Measurements from ENCODE around the gene FRRS1L.

Gene FRRS1L

DNA sequence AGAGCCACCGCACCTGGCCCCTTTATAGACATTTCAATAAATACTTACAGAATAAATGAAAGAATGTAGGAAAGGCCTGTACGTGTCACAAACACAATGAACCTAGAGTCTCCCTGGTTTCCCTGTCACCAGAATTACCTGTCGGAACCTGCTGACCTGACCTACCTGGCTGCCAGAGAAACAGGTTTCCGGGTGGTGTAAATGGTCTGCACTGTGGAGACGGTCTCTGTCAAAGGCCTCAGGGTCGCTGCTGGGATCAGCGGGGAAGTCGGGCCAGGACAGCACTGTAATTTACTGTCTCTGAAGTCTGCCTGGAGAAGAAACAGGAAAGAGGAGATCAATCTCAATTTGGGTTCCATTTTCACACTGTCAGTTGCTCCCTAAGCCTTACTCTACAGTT lies 9.3 kb upstream of the FRRS1L start:
- no peak for DNase-seq (ENCODE audit: low read depth in 2 of 2)

DNA sequence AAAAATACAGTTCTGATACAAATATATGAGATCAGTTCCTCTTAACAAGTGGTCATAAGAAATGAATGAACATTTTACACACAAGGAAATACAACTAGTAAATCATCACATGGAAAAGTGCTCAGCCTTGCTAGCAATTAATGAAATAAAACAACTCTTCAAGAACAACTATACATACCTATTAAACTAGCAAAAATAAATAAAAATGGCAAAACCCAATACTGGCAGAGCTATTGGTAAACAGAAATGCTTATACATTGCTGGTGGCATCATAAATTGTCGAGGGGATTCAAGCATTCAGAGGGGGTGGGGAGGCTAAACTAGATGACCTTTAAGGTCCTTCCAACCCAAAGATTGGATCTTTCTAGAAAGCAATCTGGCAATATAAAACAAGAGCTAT lies 5.9 kb upstream of the FRRS1L start:
- no peak for DNase-seq (ENCODE audit: low read depth in 2 of 2)

DNA sequence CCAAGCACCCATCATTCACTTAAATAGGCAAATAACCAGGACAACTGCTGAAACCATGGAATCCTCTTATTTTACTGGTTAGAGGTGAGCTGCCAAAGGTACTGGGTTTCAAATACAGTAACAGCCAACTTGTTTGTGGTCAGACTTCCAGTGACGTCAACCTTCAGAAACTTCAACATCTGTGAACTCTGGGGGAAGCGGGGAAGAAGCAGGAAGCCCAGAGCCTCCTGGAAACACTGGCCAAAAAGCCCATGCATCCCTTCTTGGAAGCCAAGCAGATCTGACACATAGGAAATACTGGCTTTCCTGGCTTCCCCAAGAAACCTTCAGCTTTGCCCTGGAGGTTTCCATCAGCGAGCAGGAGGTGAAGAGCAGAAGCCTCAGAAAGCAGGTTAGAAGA lies 4.9 kb upstream of the FRRS1L start:
- no peak for DNase-seq (ENCODE audit: low read depth in 2 of 2)

DNA sequence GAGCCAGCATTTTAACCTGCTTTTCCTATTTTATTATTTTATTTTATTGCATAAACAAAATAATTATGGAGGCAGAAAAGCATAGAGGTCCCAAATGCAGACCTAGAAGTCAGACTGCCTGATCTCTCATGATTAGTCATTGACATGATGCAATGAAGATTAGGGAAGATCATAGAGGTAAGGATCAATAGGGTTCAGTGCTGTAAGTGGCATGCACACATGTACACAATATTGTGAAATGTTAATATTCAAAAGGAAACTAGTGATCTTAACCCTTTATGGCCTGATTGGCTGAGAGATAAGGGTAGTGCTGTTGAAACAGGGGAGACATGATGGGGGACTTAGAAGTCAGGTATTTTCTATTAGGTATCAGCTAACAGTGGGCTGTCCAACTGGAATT lies 1.1 kb upstream of the FRRS1L start:
- no peak for DNase-seq (ENCODE audit: low read depth in 2 of 2)

DNA sequence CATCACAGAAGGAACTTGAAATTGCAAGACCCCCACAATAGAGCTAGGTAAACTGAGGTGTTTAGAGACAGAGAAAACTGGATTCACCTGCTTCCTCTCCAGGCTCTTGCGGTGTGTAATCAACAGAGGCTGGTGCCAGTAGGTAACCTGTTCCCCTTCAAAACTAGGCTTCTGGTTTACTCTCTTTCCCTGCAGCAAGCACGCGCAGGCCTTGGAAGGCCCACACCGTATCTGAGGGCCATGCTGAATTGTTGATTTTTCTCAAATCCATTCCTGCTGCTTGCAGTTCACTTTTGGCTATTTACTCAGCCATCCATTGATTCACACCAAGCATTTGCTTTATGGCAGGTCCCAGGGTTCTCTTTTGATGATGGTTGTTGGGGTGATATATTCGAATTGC lies 667 bp upstream of the FRRS1L start:
- DNase-seq (ENCODE audit: low read depth in 2 of 2), result no peak

DNA sequence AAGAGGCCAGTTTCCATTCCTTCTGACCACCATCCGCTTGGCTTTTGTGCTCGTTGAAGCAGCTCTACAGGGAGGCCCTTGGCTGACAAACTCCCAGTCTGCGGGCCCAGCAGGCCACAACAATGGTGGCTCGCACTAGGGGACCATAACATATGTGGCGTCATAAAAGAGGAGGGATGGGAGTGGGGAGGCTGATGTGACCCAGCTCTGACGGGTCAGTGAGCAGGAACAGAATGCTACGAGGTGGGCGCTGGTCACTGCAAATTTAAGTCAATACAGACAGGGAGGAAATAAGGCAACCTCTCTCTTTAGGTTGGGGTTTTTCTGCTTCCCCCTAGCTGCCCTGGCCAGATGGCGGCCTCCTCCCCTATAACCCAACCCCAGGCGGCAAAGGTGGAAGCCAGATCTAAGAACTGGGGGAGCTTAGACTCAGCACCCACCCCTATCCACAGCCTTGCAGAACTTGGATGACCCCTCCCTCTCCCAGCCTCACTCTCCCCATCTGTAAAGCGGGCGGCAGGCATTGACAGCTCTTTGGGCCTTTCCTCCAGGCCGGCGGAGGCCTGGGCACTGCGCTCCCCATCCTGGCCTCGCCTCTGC lies 778 bp downstream of the FRRS1L start:
- no peak for DNase-seq (ENCODE audit: low read depth in 2 of 2)

DNA sequence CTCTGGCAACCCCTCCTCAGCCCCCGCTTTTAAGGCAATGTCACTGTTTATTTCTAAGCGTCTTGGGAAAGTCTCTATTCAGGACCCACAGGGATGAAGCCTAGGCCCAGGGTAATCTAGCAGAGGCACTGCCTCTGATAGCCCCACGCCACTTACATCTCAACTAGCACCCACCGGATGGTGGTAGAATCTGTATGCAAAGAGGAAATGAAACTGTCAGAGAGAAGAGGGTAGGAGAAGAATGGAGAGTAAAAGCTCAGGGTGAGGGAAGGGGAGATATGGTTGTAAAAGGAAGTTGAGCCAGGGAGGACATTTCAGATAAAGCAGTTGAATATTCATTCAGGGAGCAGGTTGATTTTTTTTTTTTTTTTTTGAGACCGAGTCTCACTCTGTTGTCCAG lies 3.0 kb downstream of the FRRS1L start:
- DNase-seq (ENCODE audit: low read depth in 2 of 2), result no peak

DNA sequence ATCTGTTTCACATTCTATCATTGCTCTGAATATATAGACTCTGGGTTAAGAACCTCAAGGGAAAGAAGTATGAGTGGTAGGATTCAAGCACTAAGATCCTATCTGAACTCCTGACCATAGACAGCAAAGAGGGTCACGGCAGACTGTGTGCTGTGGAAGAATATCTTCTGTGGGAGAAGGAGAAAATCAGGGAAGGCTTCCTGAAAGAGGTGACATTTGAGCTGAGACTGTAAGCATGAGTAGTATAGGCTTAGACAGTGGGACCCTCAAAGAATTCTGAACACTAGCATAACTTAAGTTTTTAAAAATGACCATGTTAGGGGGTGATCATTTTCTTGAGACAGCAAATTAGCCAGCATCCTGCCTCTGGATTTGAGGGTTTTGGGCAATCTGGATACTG lies 3.9 kb downstream of the FRRS1L start:
- DNase-seq (ENCODE audit: low read depth in 2 of 2), result no peak

DNA sequence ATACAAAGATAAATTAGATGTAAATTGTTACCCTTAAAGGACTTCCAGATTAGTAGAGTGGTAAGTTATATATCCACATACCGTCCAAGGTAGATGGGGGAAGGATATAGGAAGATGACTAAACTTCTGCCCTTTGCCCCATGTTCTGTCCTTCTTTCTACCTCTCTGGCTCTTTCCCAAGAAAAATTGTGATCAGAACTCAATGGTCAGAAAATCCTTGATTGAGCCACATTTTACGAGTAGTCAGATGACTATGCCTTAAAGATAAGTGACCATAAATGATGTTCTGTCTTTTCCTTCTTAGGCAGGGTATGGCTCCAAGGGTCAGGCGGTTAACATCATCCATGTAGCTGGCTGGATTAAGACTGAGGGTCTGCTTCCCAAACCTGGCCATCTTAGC lies 4.4 kb downstream of the FRRS1L start:
- DNase-seq (ENCODE audit: low read depth in 2 of 2), result no peak

DNA sequence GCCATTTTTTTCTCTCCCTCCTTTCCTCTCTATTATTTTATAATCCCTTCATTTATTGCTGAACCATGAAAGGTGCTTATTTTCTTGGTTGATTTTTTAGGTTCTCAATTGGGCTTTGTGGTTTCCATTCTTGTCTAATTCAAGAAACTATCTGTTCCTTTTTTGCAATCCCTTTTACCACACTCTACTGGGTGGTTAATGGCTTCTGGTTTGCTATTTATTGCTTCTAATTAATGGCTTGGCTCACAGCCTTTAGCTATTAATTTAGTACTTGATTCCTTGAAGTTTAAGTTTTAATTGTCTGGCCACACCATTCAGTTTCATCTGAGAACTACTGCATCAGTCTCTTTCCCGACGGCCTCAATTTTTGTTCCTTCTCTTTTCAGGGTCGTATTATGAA lies 5.6 kb downstream of the FRRS1L start:
- no peak for DNase-seq (ENCODE audit: low read depth in 2 of 2)

DNA sequence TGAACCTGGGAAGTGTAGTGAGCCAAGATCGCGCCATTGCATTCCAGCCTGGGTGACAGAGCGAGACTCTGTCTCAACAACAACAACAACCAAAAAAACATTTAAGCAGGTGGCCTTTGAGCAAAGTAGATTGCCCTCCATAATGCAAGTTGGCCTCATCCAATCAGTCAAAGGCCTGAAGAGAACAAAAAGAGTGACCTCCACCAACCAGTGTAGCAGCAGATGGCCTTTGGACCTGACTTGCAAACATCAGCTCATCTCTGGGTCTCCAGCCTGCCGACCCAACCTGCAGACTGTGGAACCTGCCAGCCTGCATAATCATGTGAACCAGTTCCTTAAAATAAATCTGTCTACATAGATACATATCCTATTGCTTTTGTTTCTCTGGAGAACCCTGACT lies 7.5 kb downstream of the FRRS1L start:
- DNase-seq (ENCODE audit: low read depth in 2 of 2), result no peak

DNA sequence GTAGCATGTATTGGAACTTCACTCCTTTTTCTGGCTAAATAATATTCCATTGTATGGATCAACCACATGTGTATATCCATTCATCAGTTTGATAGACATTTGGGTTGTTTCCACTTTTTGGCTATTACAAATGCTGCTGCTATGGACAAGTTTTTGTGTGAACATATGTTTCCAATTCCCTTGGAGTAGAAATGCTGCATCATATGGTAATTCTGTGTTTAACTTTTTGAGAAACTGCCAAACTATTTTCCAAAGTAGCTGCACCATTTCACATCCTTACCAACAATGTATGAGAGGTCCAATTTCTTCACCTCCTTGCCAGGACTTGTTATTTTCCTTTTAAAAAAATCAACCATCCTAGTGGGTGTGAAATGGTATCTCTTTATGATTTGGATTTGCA lies 8.4 kb downstream of the FRRS1L start:
- DNase-seq (ENCODE audit: low read depth in 2 of 2), result no peak

DNA sequence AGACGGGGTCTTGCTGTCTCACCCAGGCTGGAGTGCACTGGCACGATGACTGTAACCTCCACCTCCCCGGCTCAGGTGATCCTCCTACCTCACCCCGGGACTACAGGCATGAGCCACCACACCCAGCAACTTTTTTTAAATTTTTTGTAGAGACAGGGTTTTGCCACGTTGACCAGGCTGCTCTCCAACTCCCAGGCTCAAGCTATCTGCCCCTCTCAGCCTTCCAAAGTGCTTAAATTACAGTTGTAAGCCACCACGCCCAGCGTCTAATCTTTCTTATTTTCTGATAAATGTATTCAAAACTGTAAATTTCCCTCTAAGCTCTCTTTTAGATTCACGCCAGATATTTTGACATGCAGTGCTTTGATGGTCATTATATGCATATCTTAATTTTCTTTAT lies 10.3 kb downstream of the FRRS1L start:
- DNase-seq (ENCODE audit: low read depth in 2 of 2), result no peak

DNA sequence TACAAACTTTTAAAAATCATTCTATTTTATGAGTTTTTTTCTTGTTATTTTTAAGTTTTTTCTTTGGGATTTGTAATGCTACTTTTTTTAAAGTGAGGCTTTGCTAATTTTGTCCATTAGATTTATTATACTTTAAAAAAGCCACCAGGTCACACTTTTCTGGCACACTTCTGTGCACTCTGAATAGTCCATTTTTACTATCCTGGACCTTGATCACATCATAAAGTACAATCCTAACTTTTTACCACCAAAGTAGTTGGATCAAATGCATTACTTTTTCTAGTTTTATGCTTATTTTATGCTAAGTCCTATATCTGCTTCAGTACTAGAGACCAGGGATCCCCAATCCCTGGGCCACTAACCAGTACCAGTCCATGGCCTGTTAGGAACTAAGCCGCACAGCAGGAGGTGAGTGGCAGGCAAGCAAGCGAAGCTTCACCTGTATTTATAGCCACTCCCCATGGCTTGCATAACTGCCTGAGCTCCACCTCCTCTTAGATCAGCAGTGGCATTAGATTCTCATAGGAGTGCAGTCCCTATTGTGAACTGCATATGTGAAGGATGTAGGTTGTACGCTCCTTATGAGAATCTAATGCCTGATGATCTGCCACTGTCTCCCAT lies 16.0 kb downstream of the FRRS1L start:
- no peak for DNase-seq (ENCODE audit: low read depth in 2 of 2)

DNA sequence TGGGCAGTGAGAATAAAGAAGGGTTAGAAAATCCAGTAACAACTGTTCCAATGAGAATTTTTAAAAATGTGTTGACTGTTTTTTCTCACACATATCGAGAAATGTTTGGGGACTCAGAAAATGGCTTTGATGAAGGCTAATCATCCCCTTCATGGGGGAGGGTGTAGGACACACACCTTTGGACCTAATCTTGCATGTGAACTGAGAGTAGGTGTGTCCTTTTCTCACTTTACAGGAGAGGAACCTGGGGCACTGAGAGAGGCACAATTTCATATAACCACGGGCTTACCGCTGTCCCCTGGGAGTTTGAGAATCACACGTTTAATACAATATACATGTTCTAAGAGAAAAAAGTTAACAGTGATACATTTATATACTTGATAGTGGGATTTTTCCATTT lies 17.3 kb downstream of the FRRS1L start:
- no peak for DNase-seq (ENCODE audit: low read depth in 2 of 2)

DNA sequence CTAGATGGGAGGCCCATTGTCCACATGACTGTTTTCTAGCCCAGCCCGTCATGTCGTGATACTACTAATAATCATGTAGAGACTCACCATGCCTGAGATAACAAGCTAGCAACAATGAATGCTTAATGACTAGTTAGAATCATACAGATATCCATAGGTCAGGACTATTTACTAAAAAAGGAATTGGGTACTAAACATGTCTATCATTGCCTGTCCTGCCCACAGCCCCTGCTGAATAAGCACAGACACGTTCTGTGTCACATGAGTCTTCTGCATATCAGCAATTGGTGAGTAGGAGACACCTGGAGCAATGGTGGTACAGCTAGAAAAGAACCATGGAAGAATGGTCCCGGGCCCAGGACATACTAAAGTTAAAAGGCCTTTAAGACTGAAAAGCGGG lies 18.0 kb downstream of the FRRS1L start:
- no peak for DNase-seq (ENCODE audit: low read depth in 2 of 2)

DNA sequence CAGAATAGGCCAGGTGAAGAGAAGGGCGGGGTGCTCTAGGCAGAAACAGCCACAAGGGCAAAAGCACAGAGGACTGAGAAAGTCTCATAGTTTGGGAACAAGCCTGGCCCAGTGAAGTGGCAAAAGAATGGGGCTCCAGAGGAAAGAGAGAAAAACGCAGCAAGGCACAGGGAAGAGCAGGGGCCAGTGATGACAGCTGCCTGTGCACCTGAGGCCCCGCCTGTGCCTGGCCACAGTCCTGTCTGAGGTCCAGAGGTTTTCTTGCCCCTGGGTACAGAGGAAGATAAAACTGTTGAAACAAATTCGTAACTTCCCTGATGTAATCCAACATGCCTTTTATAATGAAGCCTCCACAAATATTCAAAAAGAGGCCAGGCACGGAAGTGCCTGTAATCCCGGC lies 22.0 kb downstream of the FRRS1L start:
- no peak for DNase-seq (ENCODE audit: low read depth in 2 of 2)

DNA sequence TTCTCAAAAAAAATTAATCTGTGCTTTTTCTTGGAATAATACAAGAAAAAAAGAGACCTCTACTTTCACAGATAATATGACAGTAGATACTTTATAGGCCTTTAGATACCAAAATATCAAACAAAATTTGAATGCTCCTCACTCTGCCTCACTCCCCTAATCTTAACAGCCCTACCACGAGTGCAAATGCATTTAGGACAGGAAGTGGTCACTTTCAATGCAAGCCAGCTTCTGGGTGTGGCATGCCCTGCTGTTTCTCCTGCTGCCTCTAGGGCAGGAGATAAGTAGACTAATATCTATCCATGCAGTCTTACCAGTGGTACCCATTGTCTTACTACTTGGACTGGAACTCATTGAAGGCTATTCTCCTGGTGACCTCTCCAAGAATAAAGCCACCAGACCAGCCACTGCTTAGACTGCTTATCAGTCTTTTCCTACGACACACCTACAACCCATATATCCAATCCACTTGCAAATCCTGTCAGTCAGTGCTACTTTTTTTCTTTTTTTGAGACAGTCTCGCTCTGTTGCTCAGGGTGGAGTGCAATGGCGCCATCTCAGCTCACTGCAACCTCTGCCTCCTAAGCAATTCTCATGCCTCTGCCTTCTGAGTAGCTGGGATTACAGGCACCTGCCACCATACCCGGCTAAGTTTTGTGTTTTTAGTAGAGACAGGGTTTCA lies 23.0 kb downstream of the FRRS1L start:
- DNase-seq (ENCODE audit: low read depth in 2 of 2), result no peak

DNA sequence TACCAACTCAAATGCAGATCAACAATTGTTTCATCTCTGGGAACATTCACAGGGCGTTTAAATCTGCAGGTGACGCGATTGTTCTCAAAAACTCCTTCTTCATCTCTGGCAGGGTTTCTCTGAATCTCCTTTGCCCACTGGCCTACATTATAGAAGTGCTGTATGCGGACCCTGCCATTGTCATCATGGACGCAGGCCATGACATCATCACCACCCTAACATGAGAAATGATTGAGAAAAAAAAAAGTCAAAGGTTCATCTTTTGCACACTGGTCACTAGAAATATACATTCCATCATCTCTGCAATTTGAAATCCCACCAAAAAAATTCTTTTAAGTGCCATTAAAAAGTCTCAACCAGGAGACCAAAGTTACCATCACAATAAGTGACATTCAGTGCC lies 25.7 kb downstream of the FRRS1L start:
- DNase-seq (ENCODE audit: low read depth in 2 of 2), result no peak

DNA sequence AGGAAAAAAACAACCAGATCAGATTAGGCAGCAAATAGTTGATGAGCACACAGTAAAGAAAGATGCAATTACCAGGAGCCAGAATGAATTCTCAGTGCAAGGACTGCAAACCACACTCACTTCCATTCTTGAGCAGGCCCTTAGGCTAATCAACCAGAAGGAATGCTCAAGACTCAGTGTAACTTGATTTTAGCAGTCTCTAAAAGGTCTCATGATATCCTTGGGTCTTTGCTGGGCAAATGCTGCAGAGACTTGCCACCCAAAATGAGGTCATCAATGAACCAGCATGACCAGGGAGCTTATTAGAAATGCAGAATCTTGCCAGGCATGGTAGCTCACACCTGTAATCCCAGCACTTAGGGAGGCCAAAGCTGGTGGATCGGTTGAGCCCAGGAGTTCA lies 27.2 kb downstream of the FRRS1L start:
- no peak for DNase-seq (ENCODE audit: low read depth in 2 of 2)

DNA sequence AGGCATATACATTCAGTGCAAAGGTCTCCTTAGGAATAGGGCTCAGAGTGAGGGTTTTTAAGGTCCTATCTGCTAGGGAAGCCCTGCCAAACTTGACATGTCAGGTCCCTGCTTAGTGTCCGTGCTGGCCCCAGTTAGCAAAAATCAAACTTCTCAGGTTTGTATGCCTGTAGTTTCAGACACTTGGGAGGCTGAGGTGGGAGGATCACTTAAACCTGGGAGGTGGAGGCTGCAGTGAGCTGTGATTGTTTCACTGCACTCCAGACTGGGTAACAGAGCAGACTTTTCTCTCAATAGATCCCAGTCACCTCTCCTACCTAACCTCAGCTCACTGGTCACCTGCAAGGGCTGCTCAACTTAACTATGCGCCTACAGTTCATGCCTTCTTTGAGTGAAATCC lies 28.6 kb downstream of the FRRS1L start:
- DNase-seq (ENCODE audit: low read depth in 2 of 2), result no peak

DNA sequence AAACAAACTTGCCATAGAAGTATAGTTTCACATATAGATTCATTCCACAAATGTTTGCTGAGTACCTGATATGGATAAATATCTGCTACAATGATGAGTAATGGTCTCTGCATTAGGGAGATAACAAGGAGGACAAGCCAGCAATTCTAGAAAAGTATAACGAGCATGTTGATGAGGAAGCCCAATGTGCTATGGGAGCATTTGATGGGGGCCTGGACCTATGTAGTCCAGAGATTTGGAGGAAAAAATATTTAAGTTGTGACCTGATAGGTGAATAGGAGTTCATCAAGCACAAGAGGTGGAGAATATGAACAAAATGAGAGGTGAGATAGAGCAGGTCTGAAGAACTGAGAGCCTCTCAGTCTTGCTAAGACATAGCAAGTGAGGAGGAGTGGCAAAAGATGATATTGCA lies 32.9 kb downstream of the FRRS1L start:
- no peak for DNase-seq (ENCODE audit: low read depth in 2 of 2)

DNA sequence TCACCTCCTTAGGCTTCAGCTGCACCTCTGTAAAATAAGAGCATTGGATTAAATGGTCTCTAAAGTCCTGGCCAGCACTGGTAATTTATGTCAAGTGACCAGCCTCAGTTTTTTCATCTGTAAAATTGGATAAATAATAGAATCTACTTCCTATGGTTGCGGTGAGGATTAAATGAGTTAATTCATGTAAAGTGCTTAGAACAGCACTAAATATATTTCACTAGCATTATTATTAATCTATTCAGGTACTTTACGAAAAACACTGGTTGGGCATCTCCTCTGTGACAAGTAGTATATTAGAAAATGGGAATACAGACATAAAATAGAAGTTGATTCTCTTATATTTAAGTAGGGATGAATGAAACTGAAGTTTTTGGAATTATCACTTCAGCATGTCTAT lies 33.5 kb downstream of the FRRS1L start:
- no peak for DNase-seq (ENCODE audit: low read depth in 2 of 2)

DNA sequence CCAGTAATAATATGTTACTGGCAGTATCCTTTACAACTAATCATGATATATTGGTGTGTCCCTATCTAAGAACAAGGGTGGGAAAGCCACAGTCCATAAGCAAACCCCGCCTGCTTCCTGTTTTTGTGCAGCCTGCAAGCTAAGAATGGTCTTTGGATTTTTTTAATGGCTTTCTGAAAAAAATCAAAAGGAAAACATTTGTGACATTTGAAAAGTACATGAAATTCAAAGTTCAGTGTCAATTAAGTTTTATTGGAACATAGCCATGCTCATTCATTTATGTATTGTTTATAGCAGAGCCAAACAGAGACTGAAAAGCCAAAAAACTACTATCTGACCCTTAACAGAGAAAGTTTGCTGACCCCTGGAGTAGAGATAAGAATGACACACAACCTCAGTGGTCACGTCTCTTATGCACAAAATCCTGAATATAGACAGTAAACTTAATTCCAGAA lies 34.5 kb downstream of the FRRS1L start:
- DNase-seq (ENCODE audit: low read depth in 2 of 2), result no peak
